Natural killer cell (primary cell): Measurements from ENCODE around the gene SLX9. TPM values are rescaled to one million over a fixed set of nuclear protein-coding genes. Genes with fewer than 3 reads are reported as not detected.

Experiments used
- ATAC-seq, 3 donors: fragments of 150-1000 bp in 2 of 3; fragments of 200-7000 bp in 1 of 3; cut with Tn5 transposase; 1 replicate in 1 of 3; 2 replicates in 2 of 3; pipeline ENCODE4 v1.10.0; 2021; ENCODE audit warnings: mild to moderate bottlenecking in 2 of 3, moderate library complexity in 2 of 3
- DNase-seq, 2 donors: peaks; one replicate each; pipeline versions ENCODE4 v3.0.0 to v3.0.0-alpha.2; 2013 to 2021; ENCODE audit warnings: mixed read lengths in 1 of 2
- H3K27ac ChIP-seq: one replicate; pipeline ENCODE4 v1.5.1; 2013; ENCODE audit warnings: mild to moderate bottlenecking, low read length
- H3K27me3 ChIP-seq: one replicate; pipeline ENCODE4 v1.6.1; 2013; ENCODE audit warnings: low read length; ENCODE audit not compliant: control insufficient read depth, insufficient read depth
- H3K36me3 ChIP-seq: one replicate; pipeline ENCODE4 v1.6.1; 2013; ENCODE audit warnings: low read length; ENCODE audit not compliant: control insufficient read depth, insufficient read depth
- H3K4me1 ChIP-seq: one replicate; pipeline ENCODE4 v1.6.1; 2013; ENCODE audit warnings: low read length; ENCODE audit not compliant: control insufficient read depth, insufficient read depth
- H3K4me3 ChIP-seq: one replicate; pipeline ENCODE4 v1.5.1; 2013; ENCODE audit warnings: low read length
- H3K9me3 ChIP-seq: one replicate; pipeline ENCODE4 v1.6.1; 2013; ENCODE audit warnings: low read length; ENCODE audit not compliant: control insufficient read depth, insufficient read depth
- H3K27ac Mint-ChIP-seq, 2 donors: one replicate each; pipeline ENCODE4 v1.8.0; 2022; ENCODE audit warnings: mild to moderate bottlenecking in 2 of 2, mixed read lengths in 2 of 2, moderate library complexity in 1 of 2
- H3K27me3 Mint-ChIP-seq, 2 donors: one replicate each; pipeline ENCODE4 v1.8.0; 2022; ENCODE audit warnings: low read depth in 2 of 2, mixed read lengths in 2 of 2
- H3K36me3 Mint-ChIP-seq: one replicate; pipeline ENCODE4 v1.8.0; 2022; ENCODE audit warnings: mixed read lengths
- H3K4me1 Mint-ChIP-seq, 2 donors: one replicate each; pipeline ENCODE4 v1.8.0; 2022; ENCODE audit warnings: mixed read lengths in 2 of 2
- H3K4me3 Mint-ChIP-seq: one replicate; pipeline ENCODE4 v1.8.0; 2022; ENCODE audit warnings: mild to moderate bottlenecking, moderate library complexity, mixed read lengths
- H3K9me3 Mint-ChIP-seq, 2 donors: one replicate each; pipeline ENCODE4 v1.8.0; 2022; ENCODE audit warnings: mixed read lengths in 2 of 2
- CTCF ChIP-seq: fragments of 200-600 bp; IDR thresholded peaks from one replicate; pipeline ENCODE4 v1.8.0; 2022; ENCODE audit warnings: antibody characterized with exemption
- WGBS: methylation state at CpG from one replicate; pipeline ENCODE4 v1.1.7; 2013; ENCODE audit warnings: missing lambda C conversion rate; ENCODE audit not compliant: insufficient coverage; 5-methylcytosine and 5-hydroxymethylcytosine counted together
- intact Hi-C: fragments of 100-400 bp; cut with micrococcal nuclease; formaldehyde crosslinking; loops from one replicate; pipeline ENCODE4 v1.14.2; 2022
- total RNA-seq, 4 donors: library from RNA; stranded (reverse); fragments of 120-200 nt in 1 of 4; gene quantifications; one replicate each; pipeline versions ENCODE4 v1.2.3 to v1.2.4, GENCODE V29; 2013 to 2022

SLX9 gene
- total RNA-seq, 3 donors from 2014 or later (not counting 1 experiment from before 2014, with no cell fraction given) = 12.8 to 22.9 (median 20.0) TPM

DNA sequence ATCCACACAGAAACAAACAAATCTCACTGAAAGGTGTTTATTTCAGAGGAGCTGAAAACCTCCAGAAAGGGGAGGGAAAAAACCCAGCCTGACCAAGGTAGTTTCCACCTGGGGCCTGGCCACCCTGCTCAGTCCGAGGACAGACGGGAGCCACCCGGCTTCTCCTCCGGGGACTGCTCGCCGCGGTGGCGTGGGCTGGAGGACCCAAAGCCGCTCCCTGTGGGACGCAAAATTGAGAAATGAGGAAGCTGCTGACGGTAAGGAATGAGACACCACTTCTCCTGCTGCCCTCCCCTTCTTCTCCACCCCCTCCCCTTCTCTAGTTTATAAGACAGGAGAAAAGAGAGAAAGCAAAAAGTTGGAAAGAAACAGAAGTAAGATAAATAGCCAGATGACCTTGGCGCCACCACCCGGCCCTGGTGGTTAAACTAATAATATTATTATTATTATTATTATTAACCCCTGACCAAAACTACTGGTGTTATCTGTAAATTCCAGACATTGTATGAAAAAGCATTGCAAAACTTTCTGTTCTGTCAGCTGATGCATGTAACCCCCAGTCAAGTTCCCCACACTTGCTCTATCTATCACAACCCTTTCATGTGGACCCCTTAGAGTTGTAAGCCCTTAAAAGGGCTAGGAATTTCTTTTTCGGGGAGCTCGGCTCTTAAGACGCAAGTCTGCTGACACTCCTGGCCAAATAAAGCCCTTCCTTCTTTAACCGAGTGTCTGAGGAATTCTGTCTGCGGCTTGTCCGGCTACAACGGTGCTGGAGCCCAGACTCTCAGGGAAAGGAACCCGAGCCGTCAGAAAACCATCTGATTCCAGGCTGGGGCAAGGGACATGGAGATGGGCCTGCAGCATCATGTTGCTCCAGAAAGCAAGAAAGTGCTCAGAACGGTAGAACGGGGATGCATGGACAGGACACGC is 31.6 kb upstream of the SLX9 start:
- H3K9me3 ChIP-seq = no peaks in the 10 kb centered on the region
- H3K27me3 ChIP-seq = no peaks in the 10 kb centered on the region
- H3K4me1 ChIP-seq = peaks cover 76% of the 10 kb centered on the region
- H3K27ac ChIP-seq = peak overlapping the region; percentile 47
- peak overlapping the region; percentile 74 to 75 for H3K27ac Mint-ChIP-seq
- 70% methylated on average over 20 of the region's 25 CpGs for WGBS
- no peak overlapping the region for H3K4me3 Mint-ChIP-seq
- intact Hi-C loops = no loop called here
- peaks cover 47 to 70% of the 10 kb centered on the region in 2 donors for H3K4me1 Mint-ChIP-seq
- no peak overlapping the region for H3K4me3 ChIP-seq
- H3K27me3 Mint-ChIP-seq = no peaks in the 10 kb centered on the region
- TF ChIP-seq CTCF = no peak
- H3K36me3 ChIP-seq = peaks cover 71% of the 10 kb centered on the region
- no peaks in the 10 kb centered on the region for H3K36me3 Mint-ChIP-seq
- ATAC-seq (no peak), DNase-seq (no peak)
- no peaks in the 10 kb centered on the region for H3K9me3 Mint-ChIP-seq

GRCh38 chr21:44908908-44909307 is 30.9 kb upstream of the SLX9 start:
- Mint-ChIP-seq H3K4me1 (peaks cover 49 to 76% of the 10 kb centered on the region in 2 donors), H3K27me3 (no peaks in the 10 kb centered on the region), H3K4me3 (peak overlapping the region; percentile 41), H3K36me3 (no peaks in the 10 kb centered on the region), H3K9me3 (no peaks in the 10 kb centered on the region), H3K27ac (peak overlapping the region; percentile 74 to 75)
- WGBS = 95% methylated on average over 21 of the region's 21 CpGs
- intact Hi-C loops = no loop called here
- ATAC-seq (no peak), DNase-seq (no peak)
- H3K36me3 ChIP-seq = peaks cover 64% of the 10 kb centered on the region
- no peak overlapping the region for H3K4me3 ChIP-seq
- no peak for TF ChIP-seq CTCF
- H3K27me3 ChIP-seq = no peaks in the 10 kb centered on the region
- H3K4me1 ChIP-seq = peaks cover 82% of the 10 kb centered on the region
- no peak overlapping the region for H3K27ac ChIP-seq
- no peaks in the 10 kb centered on the region for H3K9me3 ChIP-seq

DNA sequence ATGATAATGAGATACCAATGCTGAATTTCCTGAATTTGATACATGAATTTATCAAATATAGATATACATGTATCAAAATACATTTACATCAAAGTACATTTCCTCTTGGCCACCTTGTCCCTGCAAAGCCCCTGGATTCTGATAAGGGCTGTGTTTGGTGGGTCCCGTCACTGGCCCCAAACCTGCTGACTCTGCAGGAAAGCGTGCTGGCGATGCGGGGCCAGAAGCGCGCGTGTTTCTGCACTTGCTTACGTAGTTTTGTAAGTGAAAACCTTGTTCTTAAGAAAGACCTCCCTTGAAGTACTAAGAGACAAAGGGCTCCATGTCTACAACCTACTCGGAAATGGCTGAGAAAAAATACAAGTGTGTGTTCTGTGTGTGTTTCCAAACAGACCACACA is 30.1 kb upstream of the SLX9 start:
- no peaks in the 10 kb centered on the region for H3K9me3 Mint-ChIP-seq
- H3K4me3 Mint-ChIP-seq = peak overlapping the region; percentile 42
- H3K27ac ChIP-seq = no peak overlapping the region
- H3K27me3 ChIP-seq = no peaks in the 10 kb centered on the region
- H3K36me3 ChIP-seq = peaks cover 56% of the 10 kb centered on the region
- DNase-seq (no peak), ATAC-seq (no peak)
- H3K4me1 Mint-ChIP-seq = peaks cover 51 to 78% of the 10 kb centered on the region in 2 donors
- H3K27ac Mint-ChIP-seq = peak overlapping the region; percentile 74 to 75
- H3K9me3 ChIP-seq = no peaks in the 10 kb centered on the region
- WGBS = 95% methylated on average over 8 of the region's 9 CpGs
- no peak overlapping the region for H3K4me3 ChIP-seq
- TF ChIP-seq CTCF = no peak
- peaks cover 90% of the 10 kb centered on the region for H3K4me1 ChIP-seq
- no peaks in the 10 kb centered on the region for H3K27me3 Mint-ChIP-seq
- no peaks in the 10 kb centered on the region for H3K36me3 Mint-ChIP-seq
- intact Hi-C loops = loop anchor here (5.0 kb wide), 1 partner anchor 107 kb away; the partner anchor contains the start of gene UBE2G2
